Cerebellar nuclear complex (tissue), 1 donor: ENCODE measurements around the gene RHBG.

Experiments
- DNase-seq, 2 experiments: peaks; one replicate each; lab custom pipeline; 2025; lab: John Stamatoyannopoulos, UW

RHBG gene

DNA sequence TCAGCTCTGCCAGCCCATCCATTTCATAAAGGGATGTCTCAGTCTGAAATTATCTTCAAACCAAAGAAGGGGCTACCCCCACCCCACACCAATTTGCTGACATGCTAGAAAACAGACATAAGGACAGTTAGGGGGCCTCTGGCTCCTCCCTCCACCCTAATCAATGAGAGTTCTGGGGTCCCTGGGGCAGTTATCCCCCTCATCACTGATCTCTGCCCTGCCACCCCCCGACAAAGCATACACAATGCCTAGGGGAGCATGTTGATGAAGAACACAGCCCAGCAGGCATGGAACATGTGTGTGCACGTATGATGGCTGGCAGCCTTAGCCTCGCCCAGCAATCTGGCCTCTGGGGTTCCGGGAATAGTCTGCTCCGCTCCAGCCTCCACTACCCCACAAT, 58.9 kb downstream of the RHBG start:
- no peak for DNase-seq

- DNase-seq: no peak
These were observed 59.8 kb downstream of the RHBG start for GRCh38 chr1:156428746-156429288.

- DNase-seq: no peak
These were observed 60.5 kb downstream of the RHBG start for GRCh38 chr1:156429313-156430060.

DNA sequence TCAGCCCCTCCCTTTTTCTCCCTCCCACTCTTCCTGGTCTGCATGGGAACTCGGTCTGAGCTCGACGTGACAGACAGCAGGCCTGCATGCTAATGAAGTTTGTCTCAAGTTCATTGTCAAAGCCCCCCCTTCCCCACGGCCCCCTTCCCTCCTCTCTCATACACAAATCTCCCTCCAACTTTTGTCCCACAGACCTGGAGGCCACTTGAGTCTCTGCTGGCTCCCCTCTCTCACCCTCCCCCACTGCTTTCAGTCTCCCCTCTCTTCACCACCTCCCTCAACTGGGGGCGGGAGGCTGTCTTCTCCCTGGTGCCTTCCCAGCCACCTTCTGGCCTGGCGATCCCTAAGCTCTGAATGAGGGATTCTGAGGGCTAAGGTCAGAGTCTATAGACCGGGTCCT, 61.3 kb downstream of the RHBG start:
- DNase-seq: no peak

GRCh38 chr1:156430866-156431265, 61.9 kb downstream of the RHBG start:
- no peak for DNase-seq

GRCh38 chr1:156431366-156431765, 62.4 kb downstream of the RHBG start:
- no peak for DNase-seq

DNA sequence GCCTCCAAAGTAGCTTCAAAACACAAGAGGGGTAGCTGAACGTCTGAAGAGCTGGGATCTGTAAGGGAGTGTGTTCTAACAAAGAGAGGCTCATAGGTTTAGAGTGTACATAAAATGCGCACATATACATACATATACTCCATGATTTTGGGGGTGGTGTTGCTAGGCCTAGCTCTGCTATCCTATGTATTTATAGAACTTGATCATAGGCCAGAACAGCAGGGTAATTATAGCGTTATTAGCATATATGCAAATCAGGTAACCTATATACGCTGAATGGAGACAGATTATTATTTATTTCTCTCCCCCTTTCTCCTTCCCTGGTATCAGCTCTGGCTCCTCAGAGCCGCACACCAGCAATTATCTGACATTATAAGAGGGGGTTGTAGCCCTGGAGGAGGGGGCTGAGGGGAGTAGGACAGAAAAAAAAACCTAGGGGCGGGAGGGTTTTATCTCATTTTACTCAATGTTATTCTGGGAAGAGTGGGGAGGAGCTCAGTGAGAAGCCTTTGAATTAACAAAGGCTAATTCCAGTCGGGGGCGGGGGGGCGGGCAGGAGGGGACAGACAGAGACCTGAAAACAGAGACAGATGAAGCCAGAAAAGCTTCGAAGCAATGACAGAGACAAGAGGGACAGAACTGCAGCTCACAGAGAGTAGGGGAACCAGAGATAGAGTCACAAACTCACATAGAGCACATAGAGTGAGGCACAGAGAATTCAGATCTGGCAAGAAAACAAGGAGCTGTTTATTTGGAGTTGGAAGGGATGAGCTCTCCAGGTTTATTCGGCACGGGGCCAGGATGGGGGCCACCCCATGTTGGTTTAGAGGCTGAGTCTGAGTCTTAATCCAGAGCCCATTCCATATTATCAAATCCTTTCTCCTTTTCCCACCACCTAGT, 63.0 kb downstream of the RHBG start:
- no peak for DNase-seq

GRCh38 chr1:156432669-156433018, 63.6 kb downstream of the RHBG start:
- no peak for DNase-seq

DNA sequence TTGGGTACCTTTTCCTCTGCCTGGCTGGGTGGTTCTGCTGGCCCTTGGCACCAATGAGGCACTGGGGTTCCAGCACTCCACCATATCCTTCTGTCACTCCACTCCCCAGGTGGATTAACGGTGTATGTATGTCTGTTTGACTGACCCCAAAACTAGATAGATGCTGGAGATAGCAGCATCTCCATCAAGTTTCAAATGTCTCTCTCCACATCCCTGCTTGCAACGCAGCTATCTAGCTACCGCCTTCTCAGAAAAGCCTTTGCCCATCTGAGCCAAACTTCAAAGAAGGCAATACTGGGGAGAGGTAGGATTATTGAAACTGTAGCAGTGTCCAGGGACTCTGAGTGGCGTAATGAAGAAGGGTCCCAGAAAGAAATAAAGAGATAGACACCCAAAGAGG, 64.0 kb downstream of the RHBG start:
- DNase-seq: no peak

DNA sequence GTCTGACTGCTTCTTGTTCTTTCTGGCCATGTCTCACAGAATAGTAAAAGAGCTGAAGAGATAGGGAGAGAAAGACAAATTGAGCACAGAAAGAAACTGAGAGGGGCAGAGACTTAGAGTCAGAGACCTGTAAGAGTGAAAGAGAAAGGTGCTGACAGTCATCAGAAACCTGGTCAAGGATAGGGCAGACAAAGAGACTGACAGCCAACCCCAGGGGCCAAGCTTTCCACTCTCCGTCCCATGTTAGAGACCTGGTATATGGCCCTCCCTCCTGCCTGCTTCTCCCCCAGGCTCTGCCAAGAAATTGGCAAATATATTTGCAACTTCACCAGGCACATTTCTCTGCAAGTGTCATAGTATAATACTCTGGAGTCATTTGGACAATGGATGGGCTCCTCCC, 64.6 kb downstream of the RHBG start:
- DNase-seq: no peak
